GM18868 (cell line): ENCODE measurements around the gene PWWP2B.
A peak's percentile ranks its signal among the peaks of the same experiment; 100 is the strongest.

ENCODE experiments used
- ATAC-seq: cut with Tn5 transposase; IDR thresholded peaks from one replicate; pipeline ENCODE4 v1.9.1; 2021; ENCODE audit warnings: mild to moderate bottlenecking, moderate library complexity; ENCODE audit not compliant: unreplicated experiment

The PWWP2B gene

GRCh38 chr10:132404911-132405462 is 8.0 kb downstream of the PWWP2B start:
- ATAC-seq, result no peak

DNA sequence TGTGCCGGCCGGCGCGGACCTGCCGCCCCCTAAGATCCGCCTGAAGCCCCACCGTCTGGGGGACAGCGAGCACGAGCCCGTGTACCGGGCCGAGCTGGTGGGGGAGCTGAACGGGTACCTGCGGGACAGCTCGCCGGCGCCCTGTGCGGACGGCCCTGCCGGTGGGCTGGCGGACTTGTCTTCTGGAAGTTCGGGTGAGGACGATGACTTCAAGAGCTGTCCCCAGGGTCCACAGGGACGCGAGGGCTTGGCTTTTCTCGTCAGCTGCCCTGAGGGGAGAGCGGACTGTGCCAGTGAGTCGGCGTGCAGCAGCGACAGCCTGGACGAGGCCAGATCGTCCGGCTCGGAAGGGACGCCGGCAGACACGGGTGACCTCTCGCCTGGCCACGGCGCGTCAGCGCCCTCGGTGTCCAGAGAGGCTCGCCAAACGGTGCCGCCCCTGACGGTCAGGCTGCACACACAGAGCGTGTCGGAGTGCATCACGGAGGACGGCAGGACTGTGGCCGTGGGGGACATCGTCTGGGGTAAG is 8.5 kb downstream of the PWWP2B start:
- ATAC-seq, result no peak

- ATAC-seq, result no peak
Observed at GRCh38 chr10:132406181-132406580, 9.2 kb downstream of the PWWP2B start.

DNA sequence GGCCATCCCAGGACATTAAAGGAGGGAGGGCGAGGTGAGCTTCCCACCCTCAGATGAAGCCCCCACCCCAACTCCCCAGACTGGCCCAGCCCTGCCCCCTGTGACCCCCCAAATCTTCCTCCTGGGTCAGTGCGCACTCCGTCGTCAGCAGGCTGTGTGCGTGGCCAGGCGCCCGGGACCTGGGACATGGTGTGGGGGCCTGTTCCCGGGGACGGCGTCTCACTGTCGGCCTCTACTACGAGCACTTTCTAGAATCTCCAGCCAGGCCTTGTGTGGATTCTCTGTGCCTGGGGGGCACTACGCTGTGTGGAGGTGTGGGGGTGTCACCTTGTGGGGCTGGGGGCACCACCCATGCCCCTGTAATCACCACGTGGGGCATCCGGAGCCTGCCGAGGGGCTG is 9.8 kb downstream of the PWWP2B start:
- ATAC-seq, result no peak

DNA sequence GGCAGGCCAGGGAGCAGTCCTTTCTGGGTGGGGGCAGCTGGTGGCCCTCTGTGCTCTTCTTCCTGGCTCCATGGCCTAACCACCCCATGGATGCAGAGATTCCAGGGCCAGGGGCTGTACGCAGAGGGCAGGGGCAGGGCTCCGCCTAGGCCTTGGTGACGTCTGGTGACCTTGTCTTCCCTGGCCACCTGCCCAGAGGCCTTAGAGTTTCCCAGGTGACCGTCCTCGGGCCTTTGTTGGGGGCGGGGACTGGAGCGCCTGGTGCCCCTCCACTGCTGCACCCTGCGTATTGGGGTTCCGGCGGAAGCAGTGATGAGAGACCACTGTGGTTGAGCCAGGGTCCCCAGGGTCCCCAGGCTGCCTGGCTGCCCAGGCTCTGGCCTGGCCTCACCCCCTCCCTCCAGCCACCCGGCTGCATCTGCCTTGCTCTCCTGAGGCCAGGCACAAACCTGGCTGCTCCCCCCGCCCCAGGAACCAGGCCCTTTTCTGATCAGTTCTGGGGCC is 10.3 kb downstream of the PWWP2B start:
- no peak for ATAC-seq

- peak; percentile 48 for ATAC-seq
Observed at GRCh38 chr10:132407846-132408278, 10.9 kb downstream of the PWWP2B start.

DNA sequence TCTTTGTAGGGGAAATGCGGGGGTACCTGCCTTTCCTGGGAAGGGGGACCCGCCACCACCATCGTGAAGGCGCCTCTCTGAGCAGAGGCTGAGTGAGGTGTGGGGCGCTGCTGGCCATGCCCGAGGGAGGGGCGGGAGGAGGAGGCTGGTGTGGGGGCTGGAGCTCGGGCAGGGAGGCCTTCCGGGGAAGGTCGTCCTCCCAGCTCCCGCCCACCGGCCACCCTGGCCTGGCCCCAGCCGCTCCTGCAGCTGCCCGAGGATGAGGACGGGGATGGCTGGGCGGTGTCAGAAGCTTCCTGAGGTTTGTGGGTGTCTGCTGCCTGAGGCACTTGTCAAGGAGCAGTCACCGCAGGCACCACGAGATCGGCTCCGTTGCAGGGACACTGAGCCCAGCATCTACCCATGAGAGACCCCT is 11.4 kb downstream of the PWWP2B start:
- peak; percentile 28 for ATAC-seq

DNA sequence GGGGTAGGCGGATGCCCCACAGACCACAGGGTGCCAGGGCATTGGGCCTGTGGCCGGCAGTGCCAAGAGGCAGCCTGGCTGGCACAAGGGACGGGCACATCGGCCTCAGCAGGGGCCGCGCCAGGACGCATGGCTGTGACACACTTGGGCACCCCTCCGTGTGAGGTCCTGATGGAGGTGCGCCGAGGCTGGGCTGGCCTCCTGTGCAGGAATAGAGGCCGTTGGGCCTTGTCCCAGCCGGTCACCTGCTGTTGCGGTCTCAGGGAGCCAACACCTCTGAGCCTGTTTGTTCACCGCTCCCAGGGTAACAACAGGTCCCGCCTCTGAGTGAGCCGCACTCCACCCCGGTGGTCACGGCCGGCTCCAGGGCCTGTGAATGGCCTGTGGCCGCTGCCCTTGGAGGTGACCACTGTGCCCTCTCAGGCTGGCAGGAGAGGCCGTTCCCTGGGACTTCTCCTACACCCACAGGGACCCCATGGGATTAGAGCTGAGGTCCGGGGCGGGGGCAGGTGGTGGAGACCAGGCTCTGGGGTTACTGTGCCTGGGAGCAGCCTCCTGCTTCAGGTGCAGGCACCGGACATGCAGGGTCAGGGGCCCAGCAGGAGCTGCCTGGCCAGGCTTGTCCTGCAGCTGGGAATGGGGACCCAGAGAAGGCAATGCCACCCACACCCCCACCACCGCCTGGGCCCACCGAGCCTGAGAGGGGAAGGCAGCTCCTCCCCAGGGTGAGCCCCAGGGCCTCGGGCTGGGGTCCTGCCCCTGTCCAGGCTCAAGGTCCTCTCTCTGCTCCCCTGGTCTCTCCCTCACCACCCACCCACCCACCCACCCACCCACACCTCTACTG is 12.0 kb downstream of the PWWP2B start:
- ATAC-seq, result no peak

GRCh38 chr10:132409667-132410028 is 12.6 kb downstream of the PWWP2B start:
- ATAC-seq, result no peak

- no peak for ATAC-seq
Observed at GRCh38 chr10:132410056-132410778, 13.2 kb downstream of the PWWP2B start.

DNA sequence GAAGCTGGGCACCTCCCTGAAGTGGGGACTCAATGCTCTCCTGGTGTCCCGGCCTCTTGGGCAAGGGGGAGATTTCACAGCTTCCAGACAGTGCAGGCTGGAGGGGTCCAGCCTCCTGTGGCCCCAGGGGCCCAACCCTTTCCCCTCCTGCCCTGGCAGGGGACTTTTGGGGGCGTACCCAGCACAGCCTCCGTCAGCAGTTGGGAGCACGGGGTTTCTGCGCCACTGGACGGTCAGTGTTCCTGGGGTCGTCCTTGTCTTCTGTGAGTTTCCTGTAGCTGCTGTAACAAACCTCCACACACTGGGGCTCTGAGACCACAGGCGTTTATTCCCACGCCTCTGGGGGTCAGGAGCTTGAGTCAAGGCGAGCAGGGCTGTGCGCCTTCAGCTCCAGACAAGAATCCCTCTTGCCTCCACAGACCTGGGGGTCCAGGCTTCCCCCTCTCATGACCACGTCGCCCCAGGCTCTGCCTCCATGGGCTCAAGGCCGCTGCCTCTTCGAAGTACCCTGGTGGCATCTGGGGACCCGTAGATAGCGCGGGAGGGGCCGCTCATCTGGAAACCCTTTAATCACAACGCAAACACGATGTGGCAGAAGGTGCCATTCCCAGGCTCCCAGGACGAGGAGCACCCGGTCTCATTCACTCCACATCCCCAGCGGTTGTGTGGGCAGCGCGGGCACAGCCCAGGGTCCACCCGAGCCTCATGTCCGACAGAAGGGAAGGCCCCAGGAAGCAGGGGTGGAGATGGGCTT is 14.0 kb downstream of the PWWP2B start:
- ATAC-seq, result no peak

GRCh38 chr10:132411561-132412253 is 14.7 kb downstream of the PWWP2B start:
- no peak for ATAC-seq

- ATAC-seq, result no peak
Observed at GRCh38 chr10:132412316-132413192, 15.6 kb downstream of the PWWP2B start.

- ATAC-seq, result no peak
Observed at GRCh38 chr10:132413226-132414205, 16.5 kb downstream of the PWWP2B start.

GRCh38 chr10:132414402-132415016 is 17.5 kb downstream of the PWWP2B start:
- ATAC-seq, result no peak

DNA sequence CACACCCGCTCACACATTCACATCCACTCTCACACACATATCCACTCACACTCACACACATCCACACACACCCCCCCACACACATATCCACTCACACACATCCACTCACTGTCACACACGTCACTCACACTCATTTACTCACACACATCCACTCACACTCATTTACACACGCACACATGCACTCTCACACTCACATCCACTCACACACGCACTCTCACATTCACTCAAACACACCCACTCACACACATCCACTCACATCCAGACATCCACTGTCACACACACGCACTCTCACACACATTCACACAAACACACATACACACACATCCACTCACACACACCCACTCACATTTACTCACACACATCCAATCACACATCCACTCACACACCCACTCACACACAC is 18.3 kb downstream of the PWWP2B start:
- no peak for ATAC-seq

DNA sequence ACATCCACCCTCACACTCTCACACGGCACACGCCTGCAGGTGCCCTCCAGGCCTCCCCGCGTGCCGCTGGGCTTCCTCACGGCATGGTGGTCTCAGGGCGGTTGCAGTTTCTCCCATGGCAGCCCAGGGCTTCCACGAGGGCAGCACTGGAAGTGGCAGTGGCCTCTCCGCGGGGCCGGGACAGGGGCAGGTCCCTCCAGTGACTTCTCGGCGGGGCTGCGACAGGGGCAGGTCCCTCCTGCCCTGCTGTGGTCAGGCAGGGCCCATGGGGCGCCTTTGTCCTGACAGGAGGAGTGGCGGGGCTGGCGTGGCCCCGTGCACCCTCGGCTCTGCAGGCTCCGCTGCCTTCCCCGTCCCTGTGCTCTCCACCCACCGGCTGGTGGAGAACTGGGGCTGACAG is 19.0 kb downstream of the PWWP2B start:
- no peak for ATAC-seq
